CD14-positive monocyte (primary cell): Measurements from ENCODE around the gene CYB5R4. TPM values are rescaled to one million over a fixed set of nuclear protein-coding genes. Genes with fewer than 3 reads are reported as not detected.

Source experiments
- DNase-seq, 3 donors: peaks; one replicate each; pipeline ENCODE4 v3.0.0-alpha.2; 2011 to 2022
- H2AFZ ChIP-seq: 2 replicates; pipeline ENCODE4 v1.6.0; 2012; ENCODE audit warnings: mild to moderate bottlenecking, low read depth, low read length, inconsistent platforms; ENCODE audit not compliant: insufficient read depth, poor library complexity, severe bottlenecking
- H3K27ac ChIP-seq, 2 donors: 1 replicate in 1 of 2; 2 replicates in 1 of 2; pipeline ENCODE4 v1.5.1; 2012 to 2013; ENCODE audit warnings: low read length in 2 of 2, control low read depth in 1 of 2, inconsistent platforms in 1 of 2, low read depth in 1 of 2, mild to moderate bottlenecking in 1 of 2
- H3K27me3 ChIP-seq, 2 donors: one replicate each; pipeline versions ENCODE4 v1.6.0 to v1.6.1; 2011 to 2013; ENCODE audit warnings: low read length in 2 of 2; ENCODE audit not compliant: control insufficient read depth in 2 of 2, insufficient read depth in 2 of 2
- H3K36me3 ChIP-seq, 2 donors: replicated peaks in 1 of 2; 1 replicate in 1 of 2; 2 replicates in 1 of 2; pipeline versions ENCODE4 v1.5.1 to v1.6.1; 2012 to 2013; ENCODE audit warnings: low read length in 2 of 2, control low read depth in 1 of 2, inconsistent platforms in 1 of 2, mild to moderate bottlenecking in 1 of 2; ENCODE audit not compliant: insufficient read depth in 2 of 2, control insufficient read depth in 1 of 2
- H3K4me1 ChIP-seq, 2 donors: 1 replicate in 1 of 2; 2 replicates in 1 of 2; pipeline versions ENCODE4 v1.5.1 to v1.6.1; 2012 to 2013; ENCODE audit warnings: low read length in 2 of 2, control low read depth in 1 of 2, inconsistent platforms in 1 of 2, mild to moderate bottlenecking in 1 of 2, moderate library complexity in 1 of 2; ENCODE audit not compliant: insufficient read depth in 2 of 2, control insufficient read depth in 1 of 2
- H3K4me2 ChIP-seq: replicated peaks from 2 replicates; pipeline ENCODE3; 2012; ENCODE audit warnings: low read length, moderate library complexity, mild to moderate bottlenecking; ENCODE audit not compliant: poor library complexity, severe bottlenecking; ENCODE audit errors: extremely low read depth
- H3K4me3 ChIP-seq, 3 experiments: fragments of 200-600 bp in 1 of 3; sonication (generic) in 1 of 3; replicated peaks in 1 of 3; 1 replicate in 2 of 3; 2 replicates in 1 of 3; pipeline ENCODE4 v1.5.1; 2011 to 2013; ENCODE audit warnings: low read length in 3 of 3, mild to moderate bottlenecking in 3 of 3, control low read depth in 2 of 3, low read depth in 2 of 3, inconsistent platforms in 1 of 3, moderate library complexity in 1 of 3
- H3K79me2 ChIP-seq: 2 replicates; pipeline ENCODE4 v1.6.0; 2012; ENCODE audit warnings: mild to moderate bottlenecking, control low read depth, inconsistent platforms, low read length, moderate library complexity; ENCODE audit not compliant: insufficient read depth
- H3K9ac ChIP-seq: 2 replicates; pipeline ENCODE4 v1.6.0; 2017; ENCODE audit warnings: low read length, mild to moderate bottlenecking; ENCODE audit not compliant: insufficient read depth, poor library complexity, severe bottlenecking
- H3K9me3 ChIP-seq, 2 donors: replicated peaks in 1 of 2; 1 replicate in 1 of 2; 2 replicates in 1 of 2; pipeline versions ENCODE4 v1.5.1 to v1.6.1; 2012 to 2013; ENCODE audit warnings: low read length in 2 of 2, control low read depth in 1 of 2; ENCODE audit not compliant: control insufficient read depth in 1 of 2, insufficient read depth in 1 of 2
- H4K20me1 ChIP-seq: 2 replicates; pipeline ENCODE4 v1.6.0; 2012; ENCODE audit warnings: mild to moderate bottlenecking, low read length, control low read depth, moderate library complexity; ENCODE audit not compliant: insufficient read depth
- H3K27ac Mint-ChIP-seq, 7 donors: one replicate each; pipeline ENCODE4 v1.8.0; 2020; ENCODE audit warnings: mild to moderate bottlenecking in 7 of 7, mixed read lengths in 7 of 7, moderate library complexity in 6 of 7, inconsistent platforms in 2 of 7
- H3K27me3 Mint-ChIP-seq, 3 donors: one replicate each; pipeline ENCODE4 v1.8.0; 2021 to 2022; ENCODE audit warnings: low read depth in 3 of 3, mild to moderate bottlenecking in 3 of 3, mixed read lengths in 3 of 3, moderate library complexity in 3 of 3, inconsistent platforms in 1 of 3
- H3K36me3 Mint-ChIP-seq, 2 donors: one replicate each; pipeline ENCODE4 v1.8.0; 2020; ENCODE audit warnings: mixed read lengths in 2 of 2, inconsistent platforms in 1 of 2, mild to moderate bottlenecking in 1 of 2
- H3K4me1 Mint-ChIP-seq: one replicate; pipeline ENCODE4 v1.8.0; 2020; ENCODE audit warnings: mild to moderate bottlenecking, mixed read lengths
- H3K4me3 Mint-ChIP-seq, 2 donors: one replicate each; pipeline ENCODE4 v1.8.0; 2020; ENCODE audit warnings: mild to moderate bottlenecking in 2 of 2, mixed read lengths in 2 of 2, moderate library complexity in 1 of 2
- H3K9me3 Mint-ChIP-seq, 7 donors: one replicate each; pipeline ENCODE4 v1.8.0; 2020 to 2022; ENCODE audit warnings: mixed read lengths in 7 of 7, mild to moderate bottlenecking in 6 of 7, moderate library complexity in 6 of 7, inconsistent platforms in 2 of 7
- CTCF ChIP-seq: fragments of 200-600 bp; IDR thresholded peaks from one replicate; pipeline ENCODE4 v1.8.0; 2022; ENCODE audit warnings: antibody characterized with exemption, mild to moderate bottlenecking
- WGBS: methylation state at CpG from one replicate; pipeline ENCODE4 v1.1.5; 2013; ENCODE audit warnings: missing lambda C conversion rate; ENCODE audit not compliant: insufficient coverage; 5-methylcytosine and 5-hydroxymethylcytosine counted together
- intact Hi-C, 2 donors: fragments of 100-400 bp; cut with micrococcal nuclease; formaldehyde crosslinking; loops; one replicate each; pipeline versions ENCODE4 v1.15.0 to v1.15.1; 2023
- polyA plus RNA-seq, 3 donors: library from polyadenylated mRNA; depleted of rRNA in 1 of 3; unstranded in 2 of 3; stranded (reverse) in 1 of 3; fragments of 300-500 nt in 2 of 3; fragments of >200 nt in 1 of 3; fragmentation: Illumina TruSeq in 2 of 3; gene quantifications; 1 replicate in 2 of 3; 2 replicates in 1 of 3; pipeline ENCODE4 v1.2.3, GENCODE V29; 2012 to 2021

The CYB5R4 gene
- polyA plus RNA-seq, 3 donors: 30.5 to 120 (median 116) TPM

- peak overlapping the region in 1 of 7 donors; percentile 13 for H3K27ac Mint-ChIP-seq
- Histone ChIP-seq H3K9me3 (no peaks in the 10 kb centered on the region), H3K9ac (no peak overlapping the region), H3K4me2 (no peak overlapping the region), H3K79me2 (peaks cover 70% of the 10 kb centered on the region), H4K20me1 (peaks cover 75% of the 10 kb centered on the region), H3K4me1 (no peaks in the 10 kb centered on the region), H3K4me3 (no peak overlapping the region), H3K27me3 (no peaks in the 10 kb centered on the region), H3K36me3 (peaks cover 4 to 14% of the 10 kb centered on the region in 2 donors), H3K27ac (no peak overlapping the region), H2AFZ (no peak overlapping the region)
- peaks cover 26% of the 10 kb centered on the region for H3K4me1 Mint-ChIP-seq
- no peak for TF ChIP-seq CTCF
- WGBS: no CpG with 5 or more reads among the region's 1 CpG
- H3K4me3 Mint-ChIP-seq: no peak overlapping the region
- intact Hi-C loops: no loop called here
- peaks cover 8 to 43% of the 10 kb centered on the region in 2 donors for H3K36me3 Mint-ChIP-seq
- peaks cover 0 to 2% (median 0%) of the 10 kb centered on the region in 3 donors for H3K27me3 Mint-ChIP-seq
- peaks cover 0 to 14% (median 9%) of the 10 kb centered on the region in 7 donors for H3K9me3 Mint-ChIP-seq
- DNase-seq: no peak
Observed at GRCh38 chr6:83901624-83902023, 42.1 kb downstream of the CYB5R4 start.

- peaks cover 24% of the 10 kb centered on the region for H3K4me1 Mint-ChIP-seq
- no peak overlapping the region for H3K9ac ChIP-seq
- WGBS: no CpG with 5 or more reads among the region's 4 CpGs
- peaks cover 0 to 2% (median 0%) of the 10 kb centered on the region in 3 donors for H3K27me3 Mint-ChIP-seq
- H3K36me3 Mint-ChIP-seq: peaks cover 17 to 49% of the 10 kb centered on the region in 2 donors
- H3K27ac Mint-ChIP-seq: no peak overlapping the region
- H3K4me2 ChIP-seq: no peak overlapping the region
- H3K79me2 ChIP-seq: peaks cover 90% of the 10 kb centered on the region
- H3K36me3 ChIP-seq: peaks cover 8 to 21% of the 10 kb centered on the region in 2 donors
- no peak overlapping the region for H3K4me3 ChIP-seq
- peaks cover 93% of the 10 kb centered on the region for H4K20me1 ChIP-seq
- peaks cover 0 to 14% (median 3%) of the 10 kb centered on the region in 7 donors for H3K9me3 Mint-ChIP-seq
- no peaks in the 10 kb centered on the region for H3K4me1 ChIP-seq
- no peak overlapping the region for H3K27ac ChIP-seq
- intact Hi-C loops: no loop called here
- no peak for TF ChIP-seq CTCF
- H3K27me3 ChIP-seq: no peaks in the 10 kb centered on the region
- no peak overlapping the region for H3K4me3 Mint-ChIP-seq
- no peaks in the 10 kb centered on the region for H3K9me3 ChIP-seq
- no peak overlapping the region for H2AFZ ChIP-seq
- no peak for DNase-seq
Observed at GRCh38 chr6:83904395-83904794, 44.9 kb downstream of the CYB5R4 start.
